Measurements from ENCODE around the gene PTP4A2.

Gene PTP4A2

DNA sequence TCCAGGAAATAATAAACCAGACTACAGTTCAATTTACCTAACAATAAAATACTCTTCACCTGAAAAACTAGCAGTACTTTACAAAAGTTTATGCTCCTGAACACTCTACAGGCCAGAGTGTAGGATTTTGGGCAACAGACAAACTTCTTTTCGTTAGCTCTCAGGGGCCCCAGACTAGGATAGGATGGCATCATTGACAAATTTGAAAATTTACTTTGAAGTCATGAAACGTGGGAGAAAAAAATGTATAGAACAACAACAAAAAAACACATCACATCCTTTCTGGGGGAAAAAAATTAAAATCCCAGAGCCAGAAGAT, 1.2 kb downstream of the PTP4A2 start:
- DNase-seq (ENCODE audit: insufficient read length, low spot score) (no peak), FAIRE-seq (no peak)
- TF ChIP-seq, protein P1, sequence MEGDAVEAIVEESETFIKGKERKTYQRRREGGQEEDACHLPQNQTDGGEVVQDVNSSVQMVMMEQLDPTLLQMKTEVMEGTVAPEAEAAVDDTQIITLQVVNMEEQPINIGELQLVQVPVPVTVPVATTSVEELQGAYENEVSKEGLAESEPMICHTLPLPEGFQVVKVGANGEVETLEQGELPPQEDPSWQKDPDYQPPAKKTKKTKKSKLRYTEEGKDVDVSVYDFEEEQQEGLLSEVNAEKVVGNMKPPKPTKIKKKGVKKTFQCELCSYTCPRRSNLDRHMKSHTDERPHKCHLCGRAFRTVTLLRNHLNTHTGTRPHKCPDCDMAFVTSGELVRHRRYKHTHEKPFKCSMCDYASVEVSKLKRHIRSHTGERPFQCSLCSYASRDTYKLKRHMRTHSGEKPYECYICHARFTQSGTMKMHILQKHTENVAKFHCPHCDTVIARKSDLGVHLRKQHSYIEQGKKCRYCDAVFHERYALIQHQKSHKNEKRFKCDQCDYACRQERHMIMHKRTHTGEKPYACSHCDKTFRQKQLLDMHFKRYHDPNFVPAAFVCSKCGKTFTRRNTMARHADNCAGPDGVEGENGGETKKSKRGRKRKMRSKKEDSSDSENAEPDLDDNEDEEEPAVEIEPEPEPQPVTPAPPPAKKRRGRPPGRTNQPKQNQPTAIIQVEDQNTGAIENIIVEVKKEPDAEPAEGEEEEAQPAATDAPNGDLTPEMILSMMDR (IDR thresholded peaks at IDR 0.05; ENCODE audit: insufficient read depth, missing control alignments) = no peak

DNA sequence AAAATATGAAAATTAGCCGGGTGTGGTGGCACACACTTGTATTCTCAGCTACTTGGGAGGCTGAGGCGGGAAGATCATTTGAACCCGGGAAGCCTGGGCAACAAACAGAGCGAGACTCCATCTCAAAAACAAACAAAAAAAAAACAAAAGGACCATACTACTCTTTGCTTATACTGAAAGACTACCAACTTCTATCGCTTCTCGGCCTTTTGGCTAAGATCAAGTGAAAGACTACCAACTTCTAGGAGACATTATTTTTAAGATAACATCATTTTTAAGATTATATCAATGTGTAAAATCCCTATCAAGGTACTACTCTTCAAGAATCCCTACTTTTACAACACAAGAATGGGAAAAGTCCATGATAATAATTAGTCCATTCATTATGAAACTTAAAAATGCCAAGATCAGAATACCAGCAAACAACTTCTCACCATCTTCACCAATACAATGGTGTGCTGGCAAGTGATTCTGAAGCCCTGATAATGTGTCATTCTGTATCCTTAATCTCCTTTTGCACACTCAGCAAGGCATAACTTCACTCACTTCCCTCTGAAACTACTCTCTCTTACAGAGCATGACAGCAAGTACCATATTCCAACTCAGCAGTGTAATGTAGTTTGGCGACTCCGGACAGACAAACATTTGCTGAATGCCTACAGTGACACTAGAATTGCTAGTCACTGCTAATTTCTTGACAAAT, 1.7 kb downstream of the PTP4A2 start:
- DNase-seq (ENCODE audit: insufficient read length, low spot score) (no peak), FAIRE-seq (no peak)
- TF ChIP-seq, protein P1 (IDR thresholded peaks at IDR 0.05; ENCODE audit: insufficient read depth, missing control alignments) = no peak

DNA sequence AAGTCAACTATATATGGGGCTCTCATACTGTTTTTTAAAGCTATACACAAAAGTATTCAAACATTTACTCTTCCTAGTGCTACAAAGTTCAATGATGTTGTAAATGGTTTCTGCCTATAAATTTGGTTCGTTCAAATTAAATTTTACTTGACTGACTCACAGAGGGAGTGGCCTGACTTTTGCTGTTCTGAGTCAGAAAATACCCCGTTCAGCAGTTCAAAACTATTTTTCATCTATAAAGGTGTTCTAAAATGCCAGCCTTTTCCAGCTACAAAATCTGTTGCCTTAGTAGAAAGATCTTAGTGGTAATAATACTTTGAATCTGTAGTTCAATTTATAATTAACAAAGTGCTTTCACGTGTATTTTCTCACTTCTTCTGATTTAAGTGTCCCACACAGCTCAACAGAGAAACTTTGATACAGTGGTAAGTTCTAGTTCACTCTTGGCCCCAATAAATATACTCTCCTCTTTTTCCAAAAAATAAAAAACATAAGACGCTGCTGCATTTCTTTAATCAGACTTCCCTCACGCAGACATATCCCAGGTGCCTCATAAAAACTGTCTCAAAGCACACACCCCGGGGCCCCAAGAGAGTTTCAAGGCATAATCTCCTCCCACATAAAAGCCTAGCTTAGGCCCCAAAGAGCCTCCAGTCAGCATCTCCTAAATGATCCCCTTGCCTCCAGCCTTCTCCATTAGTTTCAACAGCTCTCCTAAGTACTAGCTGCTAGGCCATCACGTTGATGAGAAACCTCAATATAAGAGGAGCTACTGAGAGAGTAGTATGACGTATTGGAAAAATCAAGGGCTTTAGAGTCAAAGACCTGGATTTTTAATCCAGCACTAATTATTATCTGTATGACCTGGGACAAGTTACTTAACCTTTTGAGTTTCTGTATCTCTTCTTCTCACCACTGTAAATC, 3.2 kb downstream of the PTP4A2 start:
- TF ChIP-seq, protein P1 (IDR thresholded peaks at IDR 0.05; ENCODE audit: insufficient read depth, missing control alignments) = no peak
- no peak for DNase-seq (ENCODE audit: insufficient read length, low spot score)
- FAIRE-seq = no peak

DNA sequence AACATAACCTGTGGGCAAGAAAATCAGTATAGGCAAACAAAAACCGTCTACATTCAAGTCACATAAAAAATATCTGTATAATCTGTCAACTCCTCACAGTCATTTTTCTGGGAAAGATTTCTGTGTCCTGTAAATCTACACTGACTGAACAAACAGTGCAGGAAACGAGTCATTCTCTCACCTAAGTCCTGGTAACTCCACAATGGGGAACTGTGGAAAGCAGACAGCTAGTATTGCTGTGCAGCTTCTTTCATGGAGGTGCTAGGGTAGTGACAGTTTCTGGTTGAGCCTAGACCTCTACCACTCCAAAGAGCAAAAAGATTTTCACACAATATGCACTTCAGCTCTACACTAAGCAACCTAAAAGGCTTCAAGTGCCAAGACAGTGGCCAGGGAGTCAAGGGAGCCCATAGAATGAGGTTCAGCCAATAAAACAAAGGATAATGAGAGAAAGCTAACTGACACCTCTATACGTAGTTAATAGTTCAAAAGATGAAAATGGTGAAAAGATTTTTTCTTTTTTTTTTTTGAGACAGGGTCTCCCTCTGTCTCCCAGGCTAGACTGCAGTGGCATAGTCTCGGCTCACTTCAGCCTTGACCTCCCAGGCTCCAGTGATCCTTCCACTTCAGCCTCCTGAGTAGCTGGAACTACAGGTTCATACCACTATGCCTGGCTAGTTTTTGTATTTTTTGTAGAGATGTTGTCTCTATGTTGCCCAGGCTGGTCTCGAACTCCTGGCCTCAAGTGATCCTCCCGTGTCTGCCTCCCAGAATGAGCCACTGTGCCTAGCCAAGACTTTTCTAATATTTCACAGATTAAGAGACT, 5.5 kb downstream of the PTP4A2 start:
- DNase-seq (ENCODE audit: insufficient read length, low spot score) (no peak), FAIRE-seq (no peak)
- TF ChIP-seq, protein P1 (IDR thresholded peaks at IDR 0.05; ENCODE audit: insufficient read depth, missing control alignments) = no peak

DNA sequence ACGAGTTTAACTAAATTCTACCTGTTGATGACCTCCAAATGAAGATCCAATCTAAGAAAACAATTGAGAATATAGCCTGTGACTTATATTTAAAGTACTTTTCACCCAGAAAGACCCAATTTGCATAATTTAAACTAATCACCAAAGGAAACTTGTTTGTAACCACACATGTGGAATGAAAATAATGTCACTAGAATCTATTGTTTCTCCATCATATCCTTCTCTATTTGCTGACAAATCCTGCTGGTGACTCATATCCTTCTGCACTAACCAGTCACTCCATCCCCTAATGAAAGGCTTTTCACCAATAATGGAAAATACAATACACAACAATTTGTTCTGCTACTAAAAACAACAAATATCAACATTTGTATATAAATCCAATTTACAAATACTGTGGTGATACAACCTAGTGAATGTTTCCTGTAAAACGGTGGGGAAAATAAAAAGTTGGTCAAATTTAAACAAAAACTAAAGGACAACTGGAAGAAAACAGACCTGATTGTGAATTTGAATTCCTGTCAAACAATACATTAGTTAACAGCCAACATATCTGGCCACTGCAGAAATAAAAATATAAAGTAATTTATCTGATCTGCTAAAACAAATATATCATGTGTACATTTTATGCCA, 6.5 kb downstream of the PTP4A2 start:
- TF ChIP-seq, protein P1 (IDR thresholded peaks at IDR 0.05; ENCODE audit: insufficient read depth, missing control alignments) = no peak
- FAIRE-seq = no peak
- no peak for DNase-seq (ENCODE audit: insufficient read length, low spot score)

DNA sequence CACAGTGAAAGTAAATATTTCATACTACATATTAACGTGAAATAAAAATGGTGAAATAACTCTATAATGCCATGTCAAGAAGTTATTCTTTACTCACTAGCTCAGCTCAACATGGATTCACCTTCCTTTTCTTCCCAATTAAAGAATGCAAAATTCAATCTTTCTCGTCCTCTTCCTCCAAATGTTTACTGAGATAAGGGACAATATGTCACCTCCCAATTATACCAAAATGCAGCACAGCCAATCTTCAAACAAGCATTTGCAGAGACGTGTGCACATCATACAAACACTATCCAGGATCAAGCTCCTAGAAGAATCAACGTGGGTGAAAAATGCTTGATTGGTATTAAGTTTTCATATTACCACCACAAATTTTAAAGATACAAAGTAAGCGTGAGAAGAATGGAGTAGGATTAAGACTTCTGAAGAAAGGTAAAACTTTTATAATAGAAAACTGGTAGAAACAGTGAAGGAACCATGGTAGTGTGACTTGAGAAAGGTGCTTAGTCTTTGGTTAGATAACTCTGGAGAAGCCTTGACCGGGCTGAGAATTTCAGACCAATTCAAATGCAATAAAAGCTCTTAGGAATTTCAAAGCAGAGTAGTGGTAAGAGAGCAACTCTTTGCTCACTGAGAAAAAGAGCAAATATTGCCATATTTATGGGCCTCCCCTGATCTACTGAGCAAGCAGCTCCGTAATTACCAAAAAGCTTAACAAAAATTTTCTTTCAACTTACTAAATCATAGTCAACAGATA, 7.2 kb downstream of the PTP4A2 start:
- TF ChIP-seq, protein P1 (IDR thresholded peaks at IDR 0.05; ENCODE audit: insufficient read depth, missing control alignments) = no peak
- no peak for FAIRE-seq
- DNase-seq (ENCODE audit: insufficient read length, low spot score) = no peak
